ENCODE results near the gene PNMA6E. TPM values are rescaled to one million over a fixed set of nuclear protein-coding genes. Genes with fewer than 3 reads are reported as not detected.

PNMA6E gene
- total and polyA plus RNA-seq, 2 of the 13 experiments (the other 11 are each of a cell fraction or from before 2014, with no cell fraction given) = not detected

DNA sequence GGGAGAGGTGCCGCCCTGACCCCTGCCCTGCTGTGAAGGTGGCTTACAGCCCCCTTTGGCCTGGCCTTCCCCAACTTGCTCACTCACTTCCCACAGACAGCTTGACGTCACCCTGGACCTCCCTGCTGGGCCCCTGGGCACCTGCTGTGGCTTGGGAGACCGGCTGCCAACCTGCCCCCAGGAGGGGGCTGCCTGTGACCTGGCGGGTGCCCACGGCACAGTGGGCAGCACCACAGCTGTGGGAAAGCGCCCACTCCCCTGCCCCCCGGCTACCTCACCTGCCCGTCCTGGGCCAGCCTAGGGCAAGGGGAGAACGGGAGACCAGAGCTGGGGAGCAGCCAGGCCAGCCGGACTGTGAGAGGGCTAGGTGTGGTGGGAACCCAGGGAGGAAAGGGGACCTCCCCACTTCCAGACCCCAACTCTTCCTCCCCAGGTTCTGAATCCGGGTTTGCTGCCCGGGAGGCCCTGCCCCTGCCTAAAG is 7.8 kb upstream of the PNMA6E start (continued):
- TF ChIP-seq, protein P1, sequence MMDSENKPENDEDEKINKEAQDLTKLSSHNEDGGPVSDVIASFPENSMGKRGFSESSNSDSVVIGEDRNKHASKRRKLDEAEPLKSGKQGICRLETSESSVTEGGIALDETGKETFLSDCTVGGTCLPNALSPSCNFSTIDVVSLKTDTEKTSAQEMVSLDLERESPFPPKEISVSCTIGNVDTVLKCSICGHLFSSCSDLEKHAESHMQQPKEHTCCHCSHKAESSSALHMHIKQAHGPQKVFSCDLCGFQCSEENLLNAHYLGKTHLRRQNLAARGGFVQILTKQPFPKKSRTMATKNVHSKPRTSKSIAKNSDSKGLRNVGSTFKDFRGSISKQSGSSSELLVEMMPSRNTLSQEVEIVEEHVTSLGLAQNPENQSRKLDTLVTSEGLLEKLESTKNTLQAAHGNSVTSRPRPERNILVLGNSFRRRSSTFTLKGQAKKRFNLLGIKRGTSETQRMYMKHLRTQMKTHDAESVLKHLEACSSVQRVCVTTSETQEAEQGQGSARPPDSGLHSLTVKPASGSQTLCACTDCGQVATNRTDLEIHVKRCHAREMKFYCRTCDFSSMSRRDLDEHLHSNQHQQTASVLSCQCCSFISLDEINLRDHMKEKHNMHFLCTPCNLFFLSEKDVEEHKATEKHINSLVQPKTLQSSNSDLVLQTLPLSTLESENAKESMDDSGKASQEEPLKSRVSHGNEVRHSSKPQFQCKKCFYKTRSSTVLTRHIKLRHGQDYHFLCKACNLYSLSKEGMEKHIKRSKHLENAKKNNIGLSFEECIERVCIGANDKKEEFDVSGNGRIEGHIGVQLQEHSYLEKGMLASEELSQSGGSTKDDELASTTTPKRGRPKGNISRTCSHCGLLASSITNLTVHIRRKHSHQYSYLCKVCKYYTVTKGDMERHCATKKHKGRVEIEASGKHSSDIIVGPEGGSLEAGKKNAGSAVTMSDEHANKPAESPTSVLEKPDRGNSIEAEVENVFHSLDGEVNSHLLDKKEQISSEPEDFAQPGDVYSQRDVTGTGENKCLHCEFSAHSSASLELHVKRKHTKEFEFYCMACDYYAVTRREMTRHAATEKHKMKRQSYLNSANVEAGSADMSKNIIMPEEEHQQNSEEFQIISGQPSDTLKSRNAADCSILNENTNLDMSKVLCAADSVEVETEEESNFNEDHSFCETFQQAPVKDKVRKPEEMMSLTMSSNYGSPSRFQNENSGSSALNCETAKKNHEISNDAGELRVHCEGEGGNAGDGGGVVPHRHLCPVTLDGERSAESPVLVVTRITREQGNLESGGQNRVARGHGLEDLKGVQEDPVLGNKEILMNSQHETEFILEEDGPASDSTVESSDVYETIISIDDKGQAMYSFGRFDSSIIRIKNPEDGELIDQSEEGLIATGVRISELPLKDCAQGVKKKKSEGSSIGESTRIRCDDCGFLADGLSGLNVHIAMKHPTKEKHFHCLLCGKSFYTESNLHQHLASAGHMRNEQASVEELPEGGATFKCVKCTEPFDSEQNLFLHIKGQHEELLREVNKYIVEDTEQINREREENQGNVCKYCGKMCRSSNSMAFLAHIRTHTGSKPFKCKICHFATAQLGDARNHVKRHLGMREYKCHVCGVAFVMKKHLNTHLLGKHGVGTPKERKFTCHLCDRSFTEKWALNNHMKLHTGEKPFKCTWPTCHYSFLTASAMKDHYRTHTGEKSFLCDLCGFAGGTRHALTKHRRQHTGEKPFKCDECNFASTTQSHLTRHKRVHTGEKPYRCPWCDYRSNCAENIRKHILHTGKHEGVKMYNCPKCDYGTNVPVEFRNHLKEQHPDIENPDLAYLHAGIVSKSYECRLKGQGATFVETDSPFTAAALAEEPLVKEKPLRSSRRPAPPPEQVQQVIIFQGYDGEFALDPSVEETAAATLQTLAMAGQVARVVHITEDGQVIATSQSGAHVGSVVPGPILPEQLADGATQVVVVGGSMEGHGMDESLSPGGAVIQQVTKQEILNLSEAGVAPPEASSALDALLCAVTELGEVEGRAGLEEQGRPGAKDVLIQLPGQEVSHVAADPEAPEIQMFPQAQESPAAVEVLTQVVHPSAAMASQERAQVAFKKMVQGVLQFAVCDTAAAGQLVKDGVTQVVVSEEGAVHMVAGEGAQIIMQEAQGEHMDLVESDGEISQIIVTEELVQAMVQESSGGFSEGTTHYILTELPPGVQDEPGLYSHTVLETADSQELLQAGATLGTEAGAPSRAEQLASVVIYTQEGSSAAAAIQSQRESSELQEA (CRISPR knock-in tag; IDR thresholded peaks at IDR 0.05; ENCODE audit: not compliant biosample characterization) = no peak
- TF ChIP-seq AFF4 (CRISPR knock-in tag; IDR thresholded peaks at IDR 0.05) (no peak), ZFP1 (CRISPR knock-in tag; IDR thresholded peaks at IDR 0.05) (no peak), CBX1 (IDR thresholded peaks at IDR 0.05; ENCODE audit: low read depth) (no peak), RFXANK (CRISPR knock-in tag; IDR thresholded peaks at IDR 0.05) (no peak)
- TF ChIP-seq, protein P2, sequence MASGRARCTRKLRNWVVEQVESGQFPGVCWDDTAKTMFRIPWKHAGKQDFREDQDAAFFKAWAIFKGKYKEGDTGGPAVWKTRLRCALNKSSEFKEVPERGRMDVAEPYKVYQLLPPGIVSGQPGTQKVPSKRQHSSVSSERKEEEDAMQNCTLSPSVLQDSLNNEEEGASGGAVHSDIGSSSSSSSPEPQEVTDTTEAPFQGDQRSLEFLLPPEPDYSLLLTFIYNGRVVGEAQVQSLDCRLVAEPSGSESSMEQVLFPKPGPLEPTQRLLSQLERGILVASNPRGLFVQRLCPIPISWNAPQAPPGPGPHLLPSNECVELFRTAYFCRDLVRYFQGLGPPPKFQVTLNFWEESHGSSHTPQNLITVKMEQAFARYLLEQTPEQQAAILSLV (CRISPR knock-in tag; IDR thresholded peaks at IDR 0.05; ENCODE audit: borderline replicate concordance) = no peak
- TF ChIP-seq, protein P3, sequence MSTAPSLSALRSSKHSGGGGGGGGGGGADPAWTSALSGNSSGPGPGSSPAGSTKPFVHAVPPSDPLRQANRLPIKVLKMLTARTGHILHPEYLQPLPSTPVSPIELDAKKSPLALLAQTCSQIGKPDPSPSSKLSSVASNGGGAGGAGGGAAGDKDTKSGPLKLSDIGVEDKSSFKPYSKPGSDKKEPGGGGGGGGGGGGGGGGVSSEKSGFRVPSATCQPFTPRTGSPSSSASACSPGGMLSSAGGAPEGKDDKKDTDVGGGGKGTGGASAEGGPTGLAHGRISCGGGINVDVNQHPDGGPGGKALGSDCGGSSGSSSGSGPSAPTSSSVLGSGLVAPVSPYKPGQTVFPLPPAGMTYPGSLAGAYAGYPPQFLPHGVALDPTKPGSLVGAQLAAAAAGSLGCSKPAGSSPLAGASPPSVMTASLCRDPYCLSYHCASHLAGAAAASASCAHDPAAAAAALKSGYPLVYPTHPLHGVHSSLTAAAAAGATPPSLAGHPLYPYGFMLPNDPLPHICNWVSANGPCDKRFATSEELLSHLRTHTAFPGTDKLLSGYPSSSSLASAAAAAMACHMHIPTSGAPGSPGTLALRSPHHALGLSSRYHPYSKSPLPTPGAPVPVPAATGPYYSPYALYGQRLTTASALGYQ (CRISPR knock-in tag; IDR thresholded peaks at IDR 0.05) = no peak

Measured in HepG2 (cell line).